Astrocyte (in vitro differentiated cells and primary cell): ENCODE data around the gene CTNNA3. TPM values are rescaled to one million over a fixed set of nuclear protein-coding genes. Genes with fewer than 3 reads are reported as not detected.

Experiments
- DNase-seq: peaks from one replicate; pipeline ENCODE4 v3.0.0-alpha.2; 2010; ENCODE audit warnings: low read depth
- FAIRE-seq: peaks from 2 replicates; lab custom pipeline; 2011; peaks lifted over from hg19 to GRCh38; lab: Jason Lieb, UNC
- H2AFZ ChIP-seq: 2 replicates; pipeline ENCODE4 v1.6.0; 2012; ENCODE audit warnings: low read depth, low read length, inconsistent platforms
- H3K27ac ChIP-seq: 2 replicates; pipeline ENCODE4 v1.5.1; 2011; ENCODE audit warnings: low read depth, low read length, inconsistent platforms
- H3K27me3 ChIP-seq: 2 replicates; pipeline ENCODE4 v1.6.0; 2011; ENCODE audit warnings: low read length, inconsistent platforms; ENCODE audit not compliant: insufficient read depth
- H3K36me3 ChIP-seq: 2 replicates; pipeline ENCODE4 v1.5.1; 2011; ENCODE audit warnings: low read length, inconsistent platforms; ENCODE audit not compliant: insufficient read depth
- H3K4me1 ChIP-seq: 2 replicates; pipeline ENCODE4 v1.5.1; 2011; ENCODE audit warnings: low read length, inconsistent platforms; ENCODE audit not compliant: insufficient read depth
- H3K4me2 ChIP-seq: 2 replicates; pipeline ENCODE4 v1.6.0; 2012; ENCODE audit warnings: low read length, inconsistent platforms
- H3K4me3 ChIP-seq: 2 replicates; pipeline ENCODE4 v1.5.1; 2011; ENCODE audit warnings: low read depth, mild to moderate bottlenecking, low read length, inconsistent platforms; ENCODE audit not compliant: insufficient read depth
- H3K79me2 ChIP-seq: 2 replicates; pipeline ENCODE4 v1.6.0; 2012; ENCODE audit warnings: mild to moderate bottlenecking, low read length, inconsistent platforms; ENCODE audit not compliant: insufficient read depth
- H3K9ac ChIP-seq: 2 replicates; pipeline ENCODE4 v1.6.0; 2012; ENCODE audit warnings: mild to moderate bottlenecking, low read length, inconsistent platforms
- H3K9me3 ChIP-seq: 2 replicates; pipeline ENCODE4 v1.5.1; 2012; ENCODE audit warnings: low read depth, mild to moderate bottlenecking, low read length, inconsistent platforms; ENCODE audit not compliant: insufficient read depth
- H4K20me1 ChIP-seq: 2 replicates; pipeline ENCODE4 v1.6.0; 2012; ENCODE audit warnings: low read length, inconsistent platforms; ENCODE audit not compliant: insufficient read depth
- H3K27ac Mint-ChIP-seq: one replicate; pipeline ENCODE4 v1.8.0; 2021; ENCODE audit warnings: mild to moderate bottlenecking, mixed read lengths; ENCODE audit not compliant: unreplicated experiment
- H3K27me3 Mint-ChIP-seq: one replicate; pipeline ENCODE4 v1.8.0; 2021; ENCODE audit warnings: low read depth, mixed read lengths; ENCODE audit not compliant: unreplicated experiment
- H3K36me3 Mint-ChIP-seq: one replicate; pipeline ENCODE4 v1.8.0; 2021; ENCODE audit warnings: low read depth, mixed read lengths; ENCODE audit not compliant: unreplicated experiment
- H3K4me1 Mint-ChIP-seq: one replicate; pipeline ENCODE4 v1.8.0; 2021; ENCODE audit warnings: low read depth, mixed read lengths; ENCODE audit not compliant: unreplicated experiment
- H3K4me3 Mint-ChIP-seq: one replicate; pipeline ENCODE4 v1.8.0; 2021; ENCODE audit warnings: mild to moderate bottlenecking, moderate library complexity, mixed read lengths; ENCODE audit not compliant: unreplicated experiment
- H3K9me3 Mint-ChIP-seq: one replicate; pipeline ENCODE4 v1.8.0; 2021; ENCODE audit warnings: mild to moderate bottlenecking, mixed read lengths; ENCODE audit not compliant: unreplicated experiment
- CTCF ChIP-seq: IDR thresholded peaks from 2 replicates; pipeline ENCODE4 v1.5.1; 2011; ENCODE audit warnings: low read depth, mild to moderate bottlenecking, inconsistent platforms, low read length, moderate library complexity; ENCODE audit not compliant: insufficient read depth
- EZH2 ChIP-seq: IDR thresholded peaks from 2 replicates; pipeline ENCODE4 v1.6.1; 2012; ENCODE audit warnings: mild to moderate bottlenecking, low read length, inconsistent platforms; ENCODE audit not compliant: insufficient read depth
- total RNA-seq: library from RNA; stranded (reverse); gene quantifications from 2 replicates; pipeline ENCODE4 v1.2.1, GENCODE V29; 2021

CTNNA3 gene
- total RNA-seq, 1 donor from 2014 or later: 0.73 TPM

DNA sequence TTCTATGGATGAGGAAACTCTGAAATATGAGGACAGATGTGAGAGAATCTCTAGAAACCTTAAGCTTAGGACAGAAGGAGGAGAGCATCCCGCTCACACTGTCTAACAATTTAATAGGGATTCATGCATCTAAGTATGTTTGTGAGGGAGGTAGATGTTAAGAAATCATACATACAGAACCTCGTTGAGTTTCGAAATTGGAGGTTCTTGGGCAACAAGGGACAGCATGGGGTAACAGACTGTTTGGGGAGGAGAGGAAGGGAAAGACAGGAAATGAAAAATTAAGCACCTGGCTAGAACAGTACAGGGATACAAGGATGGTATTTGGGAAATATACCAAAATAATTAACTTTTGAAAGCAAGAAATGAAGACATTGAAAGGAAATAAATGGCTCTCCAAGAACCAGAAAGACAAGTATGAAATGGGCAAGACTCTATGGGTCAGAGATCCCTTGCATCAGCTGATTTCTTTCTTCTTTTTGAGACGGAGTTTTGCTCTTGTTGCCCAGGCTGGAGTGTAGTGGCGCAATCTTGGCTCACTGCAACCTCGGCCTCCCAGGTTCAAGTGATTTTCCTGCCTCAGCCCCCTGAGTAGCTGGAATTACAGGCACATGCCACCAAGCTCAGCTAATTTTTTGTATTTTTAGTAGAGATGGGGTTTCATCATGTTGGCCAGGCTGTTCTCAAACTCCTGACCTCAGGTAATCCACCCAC is 207.9 kb downstream of the CTNNA3 start:
- no peaks in the 10 kb centered on the region for H3K36me3 Mint-ChIP-seq
- no peaks in the 10 kb centered on the region for H3K27me3 ChIP-seq
- TF ChIP-seq CTCF (no peak), EZH2 (no peak)
- FAIRE-seq: no peak
- no peak for DNase-seq
- H3K27ac Mint-ChIP-seq: no peak overlapping the region
- no peaks in the 10 kb centered on the region for H3K79me2 ChIP-seq
- peaks cover 10% of the 10 kb centered on the region for H3K4me1 Mint-ChIP-seq
- no peaks in the 10 kb centered on the region for H3K9me3 ChIP-seq
- no peaks in the 10 kb centered on the region for H3K36me3 ChIP-seq
- H3K4me2 ChIP-seq: no peak overlapping the region
- no peak overlapping the region for H3K4me3 ChIP-seq
- peaks cover 6% of the 10 kb centered on the region for H3K9me3 Mint-ChIP-seq
- H4K20me1 ChIP-seq: no peaks in the 10 kb centered on the region
- no peaks in the 10 kb centered on the region for H3K27me3 Mint-ChIP-seq
- H3K4me1 ChIP-seq: no peaks in the 10 kb centered on the region
- no peak overlapping the region for H2AFZ ChIP-seq
- no peak overlapping the region for H3K9ac ChIP-seq
- H3K27ac ChIP-seq: no peak overlapping the region
- no peak overlapping the region for H3K4me3 Mint-ChIP-seq

DNA sequence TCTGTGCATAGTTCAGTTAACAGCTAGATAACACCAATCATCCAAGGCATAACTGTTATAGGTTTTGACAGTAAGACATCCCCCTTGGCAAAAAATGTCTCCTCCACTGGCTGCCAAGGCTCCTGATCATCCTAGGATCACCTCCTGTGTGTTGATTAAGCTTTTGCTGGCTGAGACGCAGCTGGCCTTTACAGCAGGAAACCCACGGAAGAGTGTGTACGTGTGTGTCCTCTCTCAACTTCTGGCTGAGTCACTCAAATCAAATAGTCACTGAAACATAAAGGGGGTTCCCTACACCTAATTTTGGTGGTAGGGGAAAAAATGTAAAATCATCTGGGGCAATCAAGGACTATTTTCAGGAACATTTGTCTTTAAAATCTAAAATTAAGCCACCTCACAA is 208.8 kb downstream of the CTNNA3 start:
- TF ChIP-seq EZH2: no peak
- TF ChIP-seq CTCF: no peak
- no peaks in the 10 kb centered on the region for H3K27me3 ChIP-seq
- H3K9me3 ChIP-seq: no peaks in the 10 kb centered on the region
- no peak overlapping the region for H3K4me3 ChIP-seq
- H3K9me3 Mint-ChIP-seq: peaks cover 6% of the 10 kb centered on the region
- H2AFZ ChIP-seq: no peak overlapping the region
- DNase-seq (no peak), FAIRE-seq (no peak)
- H3K4me2 ChIP-seq: no peak overlapping the region
- H3K36me3 ChIP-seq: no peaks in the 10 kb centered on the region
- no peaks in the 10 kb centered on the region for H3K79me2 ChIP-seq
- H3K27ac ChIP-seq: no peak overlapping the region
- no peaks in the 10 kb centered on the region for H3K36me3 Mint-ChIP-seq
- H4K20me1 ChIP-seq: no peaks in the 10 kb centered on the region
- H3K27me3 Mint-ChIP-seq: no peaks in the 10 kb centered on the region
- H3K4me1 ChIP-seq: no peaks in the 10 kb centered on the region
- no peak overlapping the region for H3K4me3 Mint-ChIP-seq
- no peak overlapping the region for H3K27ac Mint-ChIP-seq
- H3K9ac ChIP-seq: no peak overlapping the region
- H3K4me1 Mint-ChIP-seq: peaks cover 4% of the 10 kb centered on the region

DNA sequence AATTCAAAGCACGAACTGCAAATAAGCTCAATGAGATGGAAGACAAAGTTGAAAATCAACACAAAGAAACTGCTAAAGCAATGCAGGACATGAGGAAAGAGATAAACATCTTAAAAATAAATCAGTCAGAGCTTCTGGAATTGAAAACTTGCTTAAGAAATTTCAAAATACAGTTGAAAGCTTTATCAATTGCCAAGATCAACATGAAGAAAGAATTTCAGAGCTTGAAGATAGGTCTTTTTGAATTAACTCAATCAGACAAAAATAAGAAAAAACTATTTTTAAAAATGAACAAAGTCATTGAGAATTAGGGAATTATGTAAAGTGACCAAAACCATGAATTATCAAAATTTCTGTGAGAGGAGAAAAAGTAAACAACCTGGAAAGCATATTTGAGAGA is 218.1 kb downstream of the CTNNA3 start:
- Histone ChIP-seq H3K27me3 (no peaks in the 10 kb centered on the region), H3K27ac (no peak overlapping the region), H3K36me3 (no peaks in the 10 kb centered on the region), H3K4me1 (no peaks in the 10 kb centered on the region), H2AFZ (no peak overlapping the region), H3K4me2 (no peak overlapping the region), H3K4me3 (no peak overlapping the region), H3K9ac (no peak overlapping the region), H4K20me1 (no peaks in the 10 kb centered on the region), H3K79me2 (no peaks in the 10 kb centered on the region), H3K9me3 (peaks cover 6% of the 10 kb centered on the region)
- Mint-ChIP-seq H3K4me1 (no peaks in the 10 kb centered on the region), H3K36me3 (no peaks in the 10 kb centered on the region), H3K27ac (no peak overlapping the region), H3K4me3 (no peak overlapping the region), H3K9me3 (peaks cover 13% of the 10 kb centered on the region), H3K27me3 (no peaks in the 10 kb centered on the region)
- FAIRE-seq (no peak), DNase-seq (no peak)
- TF ChIP-seq CTCF (no peak), EZH2 (no peak)
